ENCODE results near the gene TLR7. TPM values are rescaled to one million over a fixed set of nuclear protein-coding genes. Genes with fewer than 3 reads are reported as not detected.

The TLR7 gene
- total RNA-seq, 5 donors from 2014 or later (not counting 1 experiment from before 2014, with no cell fraction given), result 0.10 to 0.66 (median 0.18) TPM; not detected in 1

- no peaks in the 10 kb centered on the region for H3K27me3 ChIP-seq (replicated peaks in 1 of 2; ENCODE audit: control insufficient read depth in 2 of 2, extremely low read depth in 1 of 2, insufficient read depth in 2 of 2, low read length in 1 of 2)
- peaks cover 0 to 20% (median 13%) of the 10 kb centered on the region in 3 donors for H3K4me1 Mint-ChIP-seq
- DNase-seq (no peak), ATAC-seq (replicated peaks in 1 of 4) (no peak)
- H3K4me1 ChIP-seq (ENCODE audit: control insufficient read depth in 1 of 2, extremely low read depth in 1 of 2, insufficient read depth in 2 of 2, low read length in 2 of 2), result peaks cover 0 to 2% of the 10 kb centered on the region in 2 experiments
- H3K9me3 ChIP-seq, result no peaks in the 10 kb centered on the region
- H3K9me3 Mint-ChIP-seq, result no peaks in the 10 kb centered on the region
- H3K4me3 Mint-ChIP-seq, result no peak overlapping the region
- no peak overlapping the region for H3K4me3 ChIP-seq (ENCODE audit: control insufficient read depth in 1 of 2, extremely low read depth in 1 of 2, low read length in 1 of 2)
- H3K27ac ChIP-seq (ENCODE audit: low read length), result no peak overlapping the region
- H3K36me3 ChIP-seq (ENCODE audit: control insufficient read depth in 2 of 2, extremely low read depth in 1 of 2, insufficient read depth in 1 of 2, low read length in 1 of 2), result no peaks in the 10 kb centered on the region
- H3K27ac Mint-ChIP-seq, result no peak overlapping the region
- ChIA-PET CTCF (no interaction called here), POLR2A (no interaction called here)
- peaks cover 0 to 16% of the 10 kb centered on the region in 2 donors for H3K27me3 Mint-ChIP-seq
- WGBS (ENCODE audit: insufficient coverage), result no CpG with 5 or more reads among the region's 5 CpGs
- no peaks in the 10 kb centered on the region for H3K36me3 Mint-ChIP-seq
These were observed 46.1 kb downstream of the TLR7 start for GRCh38 chrX:12912791-12913482.

GRCh38 chrX:12917753-12918152 is 50.9 kb downstream of the TLR7 start:
- Histone ChIP-seq H3K36me3 (ENCODE audit: control insufficient read depth in 2 of 2, extremely low read depth in 1 of 2, insufficient read depth in 1 of 2, low read length in 1 of 2) (no peaks in the 10 kb centered on the region), H3K9me3 (no peaks in the 10 kb centered on the region), H3K4me1 (ENCODE audit: control insufficient read depth in 1 of 2, extremely low read depth in 1 of 2, insufficient read depth in 2 of 2, low read length in 2 of 2) (no peaks in the 10 kb centered on the region), H3K4me3 (ENCODE audit: control insufficient read depth in 1 of 2, extremely low read depth in 1 of 2, low read length in 1 of 2) (no peak overlapping the region), H3K27me3 (replicated peaks in 1 of 2; ENCODE audit: control insufficient read depth in 2 of 2, extremely low read depth in 1 of 2, insufficient read depth in 2 of 2, low read length in 1 of 2) (no peaks in the 10 kb centered on the region), H3K27ac (ENCODE audit: low read length) (no peak overlapping the region)
- H3K27me3 Mint-ChIP-seq, result peaks cover 2 to 40% of the 10 kb centered on the region in 2 donors
- no peak overlapping the region for H3K27ac Mint-ChIP-seq
- H3K4me3 Mint-ChIP-seq, result no peak overlapping the region
- ATAC-seq (replicated peaks in 1 of 4) (no peak), DNase-seq (no peak)
- ChIA-PET POLR2A (no interaction called here), CTCF (no interaction called here)
- no CpG with 5 or more reads among the region's 2 CpGs for WGBS (ENCODE audit: insufficient coverage)
- H3K9me3 Mint-ChIP-seq, result no peaks in the 10 kb centered on the region
- peaks cover 0 to 4% (median 0%) of the 10 kb centered on the region in 3 donors for H3K4me1 Mint-ChIP-seq
- H3K36me3 Mint-ChIP-seq, result no peaks in the 10 kb centered on the region

GRCh38 chrX:12919051-12919450 is 52.2 kb downstream of the TLR7 start:
- no peaks in the 10 kb centered on the region for H3K9me3 Mint-ChIP-seq
- ATAC-seq (replicated peaks in 1 of 4) (no peak), DNase-seq (no peak)
- POLR2A ChIA-PET, result no interaction called here
- Histone ChIP-seq H3K27ac (ENCODE audit: low read length) (no peak overlapping the region), H3K9me3 (no peaks in the 10 kb centered on the region), H3K4me1 (ENCODE audit: control insufficient read depth in 1 of 2, extremely low read depth in 1 of 2, insufficient read depth in 2 of 2, low read length in 2 of 2) (no peaks in the 10 kb centered on the region), H3K27me3 (replicated peaks in 1 of 2; ENCODE audit: control insufficient read depth in 2 of 2, extremely low read depth in 1 of 2, insufficient read depth in 2 of 2, low read length in 1 of 2) (no peaks in the 10 kb centered on the region), H3K4me3 (ENCODE audit: control insufficient read depth in 1 of 2, extremely low read depth in 1 of 2, low read length in 1 of 2) (no peak overlapping the region), H3K36me3 (ENCODE audit: control insufficient read depth in 2 of 2, extremely low read depth in 1 of 2, insufficient read depth in 1 of 2, low read length in 1 of 2) (no peaks in the 10 kb centered on the region)
- no peak overlapping the region for H3K4me3 Mint-ChIP-seq
- no peaks in the 10 kb centered on the region for H3K36me3 Mint-ChIP-seq
- peaks cover 2 to 49% of the 10 kb centered on the region in 2 donors for H3K27me3 Mint-ChIP-seq
- no peak overlapping the region for H3K27ac Mint-ChIP-seq
- 80% methylated on average over 1 of the region's 10 CpGs for WGBS (ENCODE audit: insufficient coverage)
- peaks cover 0 to 4% (median 0%) of the 10 kb centered on the region in 3 donors for H3K4me1 Mint-ChIP-seq
- CTCF ChIA-PET, result no interaction called here

GRCh38 chrX:12919620-12920019 is 52.7 kb downstream of the TLR7 start:
- H3K4me3 ChIP-seq (ENCODE audit: control insufficient read depth in 1 of 2, extremely low read depth in 1 of 2, low read length in 1 of 2), result no peak overlapping the region
- no peak overlapping the region for H3K27ac ChIP-seq (ENCODE audit: low read length)
- peaks cover 2 to 51% of the 10 kb centered on the region in 2 donors for H3K27me3 Mint-ChIP-seq
- no peak overlapping the region for H3K4me3 Mint-ChIP-seq
- WGBS (ENCODE audit: insufficient coverage), result no CpG with 5 or more reads among the region's 8 CpGs
- no peaks in the 10 kb centered on the region for H3K27me3 ChIP-seq (replicated peaks in 1 of 2; ENCODE audit: control insufficient read depth in 2 of 2, extremely low read depth in 1 of 2, insufficient read depth in 2 of 2, low read length in 1 of 2)
- POLR2A ChIA-PET, result no interaction called here
- ATAC-seq (replicated peaks in 1 of 4) (no peak), DNase-seq (no peak)
- CTCF ChIA-PET, result no interaction called here
- H3K36me3 Mint-ChIP-seq, result no peaks in the 10 kb centered on the region
- H3K4me1 ChIP-seq (ENCODE audit: control insufficient read depth in 1 of 2, extremely low read depth in 1 of 2, insufficient read depth in 2 of 2, low read length in 2 of 2), result no peaks in the 10 kb centered on the region
- no peaks in the 10 kb centered on the region for H3K9me3 Mint-ChIP-seq
- H3K36me3 ChIP-seq (ENCODE audit: control insufficient read depth in 2 of 2, extremely low read depth in 1 of 2, insufficient read depth in 1 of 2, low read length in 1 of 2), result no peaks in the 10 kb centered on the region
- no peaks in the 10 kb centered on the region for H3K9me3 ChIP-seq
- H3K27ac Mint-ChIP-seq, result no peak overlapping the region
- peaks cover 0 to 4% (median 0%) of the 10 kb centered on the region in 3 donors for H3K4me1 Mint-ChIP-seq

DNA sequence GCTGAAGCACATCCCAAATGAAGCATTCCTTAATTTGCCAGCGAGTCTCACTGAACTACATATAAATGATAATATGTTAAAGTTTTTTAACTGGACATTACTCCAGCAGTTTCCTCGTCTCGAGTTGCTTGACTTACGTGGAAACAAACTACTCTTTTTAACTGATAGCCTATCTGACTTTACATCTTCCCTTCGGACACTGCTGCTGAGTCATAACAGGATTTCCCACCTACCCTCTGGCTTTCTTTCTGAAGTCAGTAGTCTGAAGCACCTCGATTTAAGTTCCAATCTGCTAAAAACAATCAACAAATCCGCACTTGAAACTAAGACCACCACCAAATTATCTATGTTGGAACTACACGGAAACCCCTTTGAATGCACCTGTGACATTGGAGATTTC is 54.1 kb downstream of the TLR7 start:
- CTCF ChIA-PET, result no interaction called here
- POLR2A ChIA-PET, result no interaction called here
- Histone ChIP-seq H3K4me1 (ENCODE audit: control insufficient read depth in 1 of 2, extremely low read depth in 1 of 2, insufficient read depth in 2 of 2, low read length in 2 of 2) (no peaks in the 10 kb centered on the region), H3K27ac (ENCODE audit: low read length) (no peak overlapping the region), H3K36me3 (ENCODE audit: control insufficient read depth in 2 of 2, extremely low read depth in 1 of 2, insufficient read depth in 1 of 2, low read length in 1 of 2) (no peaks in the 10 kb centered on the region), H3K4me3 (ENCODE audit: control insufficient read depth in 1 of 2, extremely low read depth in 1 of 2, low read length in 1 of 2) (no peak overlapping the region), H3K27me3 (replicated peaks in 1 of 2; ENCODE audit: control insufficient read depth in 2 of 2, extremely low read depth in 1 of 2, insufficient read depth in 2 of 2, low read length in 1 of 2) (no peaks in the 10 kb centered on the region), H3K9me3 (no peaks in the 10 kb centered on the region)
- no peak for ATAC-seq (replicated peaks in 1 of 4)
- H3K9me3 Mint-ChIP-seq, result peaks cover 0 to 3% (median 0%) of the 10 kb centered on the region in 3 donors
- peaks cover 0 to 4% (median 0%) of the 10 kb centered on the region in 3 donors for H3K4me1 Mint-ChIP-seq
- no peak overlapping the region for H3K27ac Mint-ChIP-seq
- H3K36me3 Mint-ChIP-seq, result no peaks in the 10 kb centered on the region
- H3K27me3 Mint-ChIP-seq, result peaks cover 2 to 59% of the 10 kb centered on the region in 2 donors
- 92% methylated on average over 2 of the region's 8 CpGs for WGBS (ENCODE audit: insufficient coverage)
- no peak for DNase-seq
- H3K4me3 Mint-ChIP-seq, result no peak overlapping the region

DNA sequence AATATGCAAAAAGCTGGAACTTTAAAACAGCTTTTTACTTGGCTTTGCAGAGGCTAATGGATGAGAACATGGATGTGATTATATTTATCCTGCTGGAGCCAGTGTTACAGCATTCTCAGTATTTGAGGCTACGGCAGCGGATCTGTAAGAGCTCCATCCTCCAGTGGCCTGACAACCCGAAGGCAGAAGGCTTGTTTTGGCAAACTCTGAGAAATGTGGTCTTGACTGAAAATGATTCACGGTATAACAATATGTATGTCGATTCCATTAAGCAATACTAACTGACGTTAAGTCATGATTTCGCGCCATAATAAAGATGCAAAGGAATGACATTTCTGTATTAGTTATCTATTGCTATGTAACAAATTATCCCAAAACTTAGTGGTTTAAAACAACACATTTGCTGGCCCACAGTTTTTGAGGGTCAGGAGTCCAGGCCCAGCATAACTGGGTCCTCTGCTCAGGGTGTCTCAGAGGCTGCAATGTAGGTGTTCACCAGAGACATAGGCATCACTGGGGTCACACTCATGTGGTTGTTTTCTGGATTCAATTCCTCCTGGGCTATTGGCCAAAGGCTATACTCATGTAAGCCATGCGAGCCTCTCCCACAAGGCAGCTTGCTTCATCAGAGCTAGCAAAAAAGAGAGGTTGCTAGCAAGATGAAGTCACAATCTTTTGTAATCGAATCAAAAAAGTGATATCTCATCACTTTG is 55.2 kb downstream of the TLR7 start:
- Histone ChIP-seq H3K4me3 (ENCODE audit: control insufficient read depth in 1 of 2, extremely low read depth in 1 of 2, low read length in 1 of 2) (no peak overlapping the region), H3K27me3 (replicated peaks in 1 of 2; ENCODE audit: control insufficient read depth in 2 of 2, extremely low read depth in 1 of 2, insufficient read depth in 2 of 2, low read length in 1 of 2) (no peaks in the 10 kb centered on the region), H3K4me1 (ENCODE audit: control insufficient read depth in 1 of 2, extremely low read depth in 1 of 2, insufficient read depth in 2 of 2, low read length in 2 of 2) (no peaks in the 10 kb centered on the region), H3K36me3 (ENCODE audit: control insufficient read depth in 2 of 2, extremely low read depth in 1 of 2, insufficient read depth in 1 of 2, low read length in 1 of 2) (no peaks in the 10 kb centered on the region), H3K27ac (ENCODE audit: low read length) (no peak overlapping the region), H3K9me3 (no peaks in the 10 kb centered on the region)
- ChIA-PET POLR2A (no interaction called here), CTCF (no interaction called here)
- DNase-seq (no peak), ATAC-seq (replicated peaks in 1 of 4) (no peak)
- 86% methylated on average over 1 of the region's 10 CpGs for WGBS (ENCODE audit: insufficient coverage)
- no peak overlapping the region for H3K4me3 Mint-ChIP-seq
- peaks cover 0 to 4% (median 0%) of the 10 kb centered on the region in 3 donors for H3K4me1 Mint-ChIP-seq
- H3K27me3 Mint-ChIP-seq, result peaks cover 2 to 55% of the 10 kb centered on the region in 2 donors
- H3K27ac Mint-ChIP-seq, result no peak overlapping the region
- H3K36me3 Mint-ChIP-seq, result no peaks in the 10 kb centered on the region
- H3K9me3 Mint-ChIP-seq, result peaks cover 0 to 3% (median 0%) of the 10 kb centered on the region in 3 donors
